ENCODE measurements around the gene AMFR. TPM values are rescaled to one million over a fixed set of nuclear protein-coding genes. Genes with fewer than 3 reads are reported as not detected.

The AMFR gene
- total and polyA plus RNA-seq, 2 of the 8 experiments (the other 6 are each of a cell fraction or from before 2014, with no cell fraction given) = 18.6 to 21.7 TPM

- DNase-seq (ENCODE audit: low read depth in 1 of 2, low spot score in 2 of 2) (no peak), FAIRE-seq (no peak)
- Histone ChIP-seq H2BK120ac (replicated peaks; ENCODE audit: low read depth, low read length) (no peak overlapping the region), H3K56ac (replicated peaks; ENCODE audit: insufficient read length, low read depth, low read length) (no peak overlapping the region), H3K4me2 (ENCODE audit: insufficient read depth in 1 of 2, low read depth in 2 of 2, low read length in 2 of 2) (no peak overlapping the region), H4K5ac (ENCODE audit: insufficient read length, low read depth, low read length) (no peak overlapping the region), H3K27ac (ENCODE audit: low read depth, low read length) (no peak overlapping the region), H4K91ac (replicated peaks; ENCODE audit: insufficient read length, low read length) (no peak overlapping the region), H2BK12ac (ENCODE audit: low read depth, low read length) (no peak overlapping the region), H3K4me3 (ENCODE audit: extremely low read depth in 1 of 4, insufficient read depth in 2 of 4, low read depth in 3 of 4, low read length in 4 of 4) (no peak overlapping the region), H3K9me3 (ENCODE audit: insufficient read depth in 2 of 2, low read depth in 1 of 2, low read length in 1 of 2) (no peaks in the 10 kb centered on the region), H3K27me3 (replicated peaks in 1 of 4; ENCODE audit: control insufficient read depth in 3 of 4, extremely low read depth in 1 of 4, insufficient read depth in 3 of 4, low read length in 3 of 4) (peaks cover 0 to 5% (median 0%) of the 10 kb centered on the region in 4 experiments; a peak in 2 of 7 replicates), H2AFZ (ENCODE audit: low read length) (no peak overlapping the region), H3K4ac (replicated peaks; ENCODE audit: insufficient read length, low read depth, low read length) (no peak overlapping the region), H3K36me3 (ENCODE audit: control insufficient read depth in 2 of 4, insufficient read depth in 4 of 4, low read length in 3 of 4) (no peaks in the 10 kb centered on the region), H3K9ac (replicated peaks in 1 of 4; ENCODE audit: extremely low read depth in 1 of 4, low read depth in 3 of 4, low read length in 3 of 4) (no peak overlapping the region), H4K8ac (ENCODE audit: extremely low read depth, insufficient read depth, low read length) (no peak overlapping the region), H2BK5ac (ENCODE audit: low read depth, low read length) (no peak overlapping the region), H3K4me1 (replicated peaks in 1 of 4; ENCODE audit: control insufficient read depth in 3 of 4, insufficient read depth in 4 of 4, low read length in 3 of 4) (peaks cover 0 to 4% (median 3%) of the 10 kb centered on the region in 4 experiments; a peak in 2 of 7 replicates), H2AK5ac (ENCODE audit: low read depth, low read length) (no peak overlapping the region), H3K23me2 (ENCODE audit: low read depth, low read length) (no peaks in the 10 kb centered on the region; the same call in 1 of the 2 replicates), H3K79me1 (ENCODE audit: low read depth, low read length) (no peaks in the 10 kb centered on the region), H2BK20ac (ENCODE audit: low read length) (no peak overlapping the region), H3K14ac (ENCODE audit: insufficient read length) (no peak overlapping the region), H4K20me1 (replicated peaks in 1 of 2; ENCODE audit: control insufficient read depth in 1 of 2, insufficient read depth in 2 of 2, low read length in 2 of 2) (peaks cover 0 to 4% of the 10 kb centered on the region in 2 experiments), H3K23ac (ENCODE audit: insufficient read length) (no peak overlapping the region), H3K79me2 (ENCODE audit: control insufficient read depth in 1 of 2, insufficient read depth in 2 of 2, low read length in 2 of 2) (no peaks in the 10 kb centered on the region), H3K18ac (ENCODE audit: extremely low read depth, low read length) (no peak overlapping the region), H2BK15ac (ENCODE audit: low read length) (no peak overlapping the region)
- POLR2A ChIA-PET (ENCODE audit: partially characterized antibody) = no interaction called here
- CTCF ChIA-PET (ENCODE audit: partially characterized antibody) = interaction anchor here (0.5 to 3.3 kb wide), 12 partner anchors 9 to 609 kb away, joined by 3 to 16 read pairs (median 4); no protein-coding TSS in a partner anchor
- no peak for TF ChIP-seq SUZ12 (IDR thresholded peaks at IDR 0.05; ENCODE audit: low read length)
- TF ChIP-seq E2F6 (IDR thresholded peaks at IDR 0.05) = no peak
- TF ChIP-seq YY1 (IDR thresholded peaks at IDR 0.05; ENCODE audit: low read depth, low read length) = no peak
- no peak for TF ChIP-seq CREB1 (IDR thresholded peaks at IDR 0.05)
- no peak for TF ChIP-seq BRCA1 (IDR thresholded peaks at IDR 0.05; ENCODE audit: low read depth, low read length)
- no peak for TF ChIP-seq JUND (IDR thresholded peaks at IDR 0.05; ENCODE audit: low read length)
- TF ChIP-seq GABPA (IDR thresholded peaks at IDR 0.05; ENCODE audit: borderline replicate concordance, insufficient read depth, low read length) = no peak
- TF ChIP-seq GTF2F1 (IDR thresholded peaks at IDR 0.05; ENCODE audit: borderline replicate concordance, low read depth, low read length) = no peak
- WGBS, 2 experiments (ENCODE audit: extremely low coverage in 1 of 2, insufficient coverage in 1 of 2, insufficient read length in 1 of 2, insufficient replicate concordance in 2 of 2, low coverage in 1 of 2, low lambda C conversion rate in 2 of 2, missing lambda C conversion rate in 1 of 2) = 85% methylated on average over 9 of the region's 9 CpGs; no CpG with 5 or more reads in 1 of the 2 experiments
Measured at GRCh38 chr16:56321571-56321970, 103.8 kb downstream of the AMFR start.
